ENCODE measurements around the gene ADM2.
A peak's percentile ranks its signal among the peaks of the same experiment; 100 is the strongest.
"Not testable (repeated sequence)": the region's sequence is repeated elsewhere in the genome, so short reads cannot be mapped to it uniquely, and the experiment has no call there.

Gene ADM2

GRCh38 chr22:50524676-50525103 is 43.3 kb downstream of the ADM2 start:
- no peak for DNase-seq (ENCODE audit: low read depth in 3 of 3)

DNA sequence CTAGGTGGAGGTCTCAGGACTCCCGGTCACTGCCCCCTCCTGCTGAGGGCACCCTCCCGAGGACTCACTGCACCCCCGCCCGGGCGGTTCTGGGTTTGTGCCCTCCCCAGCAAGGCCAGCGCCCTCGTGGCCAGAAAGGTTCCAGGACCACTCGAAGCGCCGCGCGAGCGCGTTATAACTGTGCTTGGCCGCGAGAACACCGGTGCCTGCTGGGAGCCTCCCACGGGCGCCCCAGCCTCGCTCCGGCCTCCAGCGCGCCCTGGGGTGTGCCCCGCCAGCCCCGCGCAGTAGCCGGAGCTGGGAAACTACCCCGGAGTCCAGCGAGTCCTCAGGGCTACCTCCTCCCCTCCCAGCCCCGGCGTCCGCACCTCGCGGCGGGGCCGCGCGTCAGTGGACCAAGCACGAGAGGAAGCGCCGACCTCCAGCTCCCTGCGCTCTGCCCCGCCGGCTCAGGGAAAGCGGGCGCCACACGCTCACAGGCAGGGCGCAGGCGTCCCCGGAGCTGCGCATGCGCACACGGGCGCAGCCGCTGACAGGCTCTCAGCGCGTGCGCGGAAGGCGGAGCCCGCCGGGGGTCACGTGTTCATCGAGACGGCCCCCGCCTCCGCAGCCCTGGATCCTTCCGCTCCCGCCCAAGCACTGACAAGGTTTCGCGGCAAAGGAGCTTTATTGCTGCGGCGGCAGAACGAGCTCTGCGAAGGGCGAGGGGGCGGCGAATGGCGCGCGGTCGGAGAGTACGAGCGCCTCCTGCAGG is 43.9 kb downstream of the ADM2 start, which contains the start of gene SCO2:
Gene SCO2, minus strand, starts transcription at position 495 of the 754 bp plus-strand sequence. CDS start 1,187 bp downstream, outside the sequence.
- peak; percentile 97 to 98 (median 97) for DNase-seq (ENCODE audit: low read depth in 3 of 3)

GRCh38 chr22:50525858-50526107 is 44.4 kb downstream of the ADM2 start:
- no peak for DNase-seq (ENCODE audit: low read depth in 3 of 3)

DNA sequence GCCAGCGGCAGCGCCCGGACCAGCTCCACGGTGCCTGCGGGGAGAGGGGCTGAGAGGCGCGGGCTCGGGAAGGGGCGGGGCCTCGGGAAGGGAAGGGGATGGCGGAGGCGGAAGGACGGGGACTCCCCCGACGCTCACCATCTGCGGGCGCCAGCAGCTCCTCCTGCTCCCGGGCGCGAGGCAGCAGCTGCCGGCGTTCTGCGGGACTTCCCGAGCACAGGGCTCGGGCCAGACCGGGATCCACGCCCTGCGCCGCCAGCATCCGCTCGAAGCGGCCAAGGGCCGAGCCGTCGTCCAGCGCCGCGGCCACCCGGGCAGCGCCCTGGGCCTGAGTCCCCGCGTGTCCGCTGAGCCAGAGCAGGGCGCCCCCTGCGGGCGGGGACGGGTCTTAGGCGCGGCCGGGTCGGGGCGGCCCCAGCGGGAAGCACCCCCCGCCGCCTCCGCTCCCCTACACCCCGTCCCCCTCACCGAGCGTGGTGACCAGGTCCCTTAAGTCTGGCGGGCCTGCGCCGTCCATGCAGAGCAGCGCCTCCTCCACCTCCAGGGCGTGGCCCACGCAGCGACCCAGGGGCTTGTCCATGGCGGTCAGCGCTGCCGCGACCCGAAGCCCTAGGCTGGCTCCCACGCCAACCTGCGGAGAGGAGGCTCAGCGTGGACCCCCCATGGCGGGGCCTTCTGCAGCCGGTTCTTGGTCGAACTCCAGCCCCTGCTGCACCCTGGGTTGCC is 44.9 kb downstream of the ADM2 start:
- peak; percentile 77 to 89 (median 78) for DNase-seq (ENCODE audit: low read depth in 3 of 3)

GRCh38 chr22:50526834-50527801 is 45.8 kb downstream of the ADM2 start:
- DNase-seq (ENCODE audit: low read depth in 3 of 3) = no peak

GRCh38 chr22:50527921-50528681 is 46.8 kb downstream of the ADM2 start:
- no peak for DNase-seq (ENCODE audit: low read depth in 3 of 3)

GRCh38 chr22:50528682-50529415 is 47.5 kb downstream of the ADM2 start:
- no peak for DNase-seq (ENCODE audit: low read depth in 3 of 3)

GRCh38 chr22:50529416-50529896 is 48.1 kb downstream of the ADM2 start:
- DNase-seq (ENCODE audit: low read depth in 3 of 3) = no peak

- peak; percentile 51 to 71 (median 65) for DNase-seq (ENCODE audit: low read depth in 3 of 3)
These were observed 48.7 kb downstream of the ADM2 start, which contains the start of gene TYMP for GRCh38 chr22:50529897-50530579. Gene TYMP (minus strand): TSS chr22:50530012. CDS start chr22:50529709, 303 bp downstream.

DNA sequence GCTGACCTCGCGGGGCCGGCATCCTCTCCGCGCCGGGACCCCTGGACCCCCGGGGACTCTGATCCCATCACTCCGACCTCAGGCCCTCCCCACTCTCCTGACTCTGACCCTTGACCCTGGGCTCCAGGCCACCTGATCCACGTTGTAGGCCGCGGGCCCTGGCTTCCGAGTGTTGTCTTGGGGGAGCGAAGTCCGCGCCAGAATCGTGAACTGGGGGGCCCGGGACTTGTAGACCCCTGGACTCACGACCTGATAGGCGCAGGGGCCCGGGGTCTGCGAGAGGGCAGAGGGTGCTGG is 49.2 kb downstream of the ADM2 start:
- no peak for DNase-seq (ENCODE audit: low read depth in 3 of 3)

DNA sequence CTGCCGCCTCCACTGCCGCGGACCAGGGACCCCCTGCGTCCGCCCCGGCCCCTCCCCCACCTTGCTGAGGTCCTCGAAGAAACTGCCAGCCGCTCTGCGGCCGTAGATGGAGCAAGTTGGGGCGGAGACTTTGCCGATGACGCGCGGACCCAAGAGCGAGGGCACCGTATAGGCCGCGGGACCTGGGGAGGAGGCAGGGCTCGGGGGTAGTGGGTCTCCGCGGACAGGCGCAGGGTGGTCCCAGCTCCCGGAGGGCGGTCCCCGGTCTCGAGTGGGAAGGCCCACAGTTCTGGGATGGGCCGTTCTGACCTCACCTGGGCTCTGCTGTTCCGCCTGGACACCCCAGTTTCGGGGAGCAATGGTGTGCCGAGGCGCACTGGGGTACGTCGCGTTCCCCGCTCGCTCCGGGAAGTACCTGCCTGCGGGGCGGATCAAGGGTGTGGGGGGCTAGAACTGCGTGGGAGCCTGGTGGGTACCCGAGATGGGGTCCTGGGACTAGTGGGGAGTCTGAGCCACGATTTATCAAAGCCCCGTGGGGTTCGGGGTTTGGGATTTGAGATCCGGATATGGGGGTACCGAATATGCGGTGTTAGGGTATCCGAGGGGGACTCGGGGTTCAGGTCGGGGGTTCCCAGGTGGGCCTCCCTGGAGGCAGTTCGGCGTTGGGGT is 49.7 kb downstream of the ADM2 start:
- peak; percentile 72 to 78 (median 77) for DNase-seq (ENCODE audit: low read depth in 3 of 3)

GRCh38 chr22:50531546-50531961 is 50.2 kb downstream of the ADM2 start:
- DNase-seq (ENCODE audit: low read depth in 3 of 3) = peak in 2 of 3 experiments; percentile 56 to 68

- DNase-seq (ENCODE audit: low read depth in 3 of 3) = no peak
These were observed 50.8 kb downstream of the ADM2 start for GRCh38 chr22:50531962-50532674.

DNA sequence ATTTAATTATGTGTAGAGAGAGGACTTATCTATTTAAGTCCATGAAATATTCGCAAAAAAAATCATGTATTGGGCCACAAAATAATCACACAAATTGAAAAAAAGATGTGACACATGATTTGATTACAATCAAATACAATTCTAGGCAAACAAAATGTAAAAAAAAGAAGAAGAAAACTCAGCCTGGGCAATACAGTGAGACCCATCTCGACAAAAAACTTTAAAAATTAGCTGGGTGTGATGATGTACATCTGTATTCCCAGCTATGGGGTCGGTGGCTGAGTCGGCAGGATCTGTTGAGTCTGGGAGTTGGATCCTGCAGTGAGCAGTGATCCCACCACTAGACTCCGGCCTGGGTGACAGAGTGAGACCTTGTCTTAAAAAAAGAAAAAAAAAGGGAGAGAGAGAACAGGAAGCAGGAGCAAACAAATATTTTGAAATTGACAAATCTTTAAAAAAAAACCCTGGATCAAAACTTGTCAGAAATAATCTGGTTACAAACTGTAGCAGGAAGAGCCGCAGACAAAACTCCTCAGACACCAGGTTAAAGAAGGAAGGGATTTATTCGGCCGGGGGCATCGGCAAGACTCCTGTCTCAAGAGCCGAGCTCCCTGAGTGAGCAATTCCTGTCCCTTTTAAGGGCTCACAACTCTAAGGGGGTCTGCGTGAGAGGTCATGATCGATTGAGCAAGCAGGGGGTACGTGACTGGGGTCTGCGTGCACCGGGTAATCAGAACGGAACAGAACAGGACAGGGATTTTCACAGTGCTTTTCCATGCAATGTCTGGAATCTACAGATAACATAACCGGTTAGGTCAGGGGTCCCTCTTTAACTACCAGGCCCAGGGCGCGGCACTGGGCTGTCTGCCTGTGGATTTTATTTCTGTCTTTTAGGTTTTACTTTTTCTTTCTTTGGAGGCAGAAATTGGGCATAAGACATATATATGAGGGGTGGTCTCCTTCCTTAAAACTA is 51.8 kb downstream of the ADM2 start:
- no peak for DNase-seq (ENCODE audit: low read depth in 3 of 3)

- DNase-seq (ENCODE audit: low read depth in 3 of 3) = not testable (repeated sequence)
These were observed 52.7 kb downstream of the ADM2 start for GRCh38 chr22:50533856-50534711.

DNA sequence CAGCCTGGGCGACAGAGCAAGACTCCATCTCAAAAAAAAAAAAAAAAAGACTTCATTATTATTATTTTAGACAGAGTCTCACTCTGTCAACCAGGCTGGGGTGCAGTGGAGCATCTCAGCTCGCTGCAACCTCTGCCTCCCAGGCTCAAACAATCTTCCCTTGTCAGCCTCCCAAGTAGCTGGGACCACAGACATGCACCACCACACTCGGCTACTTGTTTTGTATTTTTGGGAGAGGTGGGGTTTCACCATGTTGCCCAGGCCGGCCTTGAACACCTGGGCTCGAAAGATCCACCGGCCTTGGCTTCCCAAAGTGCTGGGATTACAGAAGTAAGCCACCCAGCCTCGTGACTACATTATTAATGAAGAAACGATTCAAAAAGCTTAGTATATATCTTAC is 53.8 kb downstream of the ADM2 start:
- no peak for DNase-seq (ENCODE audit: low read depth in 3 of 3)

Measured in stimulated activated CD4-positive, alpha-beta T cell treated with anti-CD3 and anti-CD28 coated beads, TNF-alpha, amount 100 ng/mL, for 4 hours (primary cell).